HCT116 (cell line): ENCODE results near the gene HTRA3. TPM values are rescaled to one million over a fixed set of nuclear protein-coding genes. Genes with fewer than 3 reads are reported as not detected.

Experiments
- ATAC-seq: fragments of 200-7000 bp; cut with Tn5 transposase; 2 replicates; pipeline ENCODE4 v1.9.1; 2020; ENCODE audit warnings: mild to moderate bottlenecking, moderate library complexity
- BruUV-seq: library from RNA; stranded (reverse); fragments of 400-500 nt; replicated peaks from 2 replicates; lab custom pipeline; 2021; lab: Mats Ljungman, UMichigan
- CTCF ChIA-PET: fragments of 300-600 bp; sonication (Branson Sonifier 250); formaldehyde crosslinking; loops from one replicate; lab custom pipeline; 2021; ENCODE audit warnings: antibody characterized with exemption; lab: Charles Lee
- POLR2A ChIA-PET: fragments of 300-600, 350-600 bp; sonication (Branson Sonifier 250); formaldehyde crosslinking; loops from one replicate; lab custom pipeline; 2021; ENCODE audit warnings: antibody characterized with exemption; lab: Charles Lee
- RAD21 ChIA-PET, 2 experiments: fragments of 300-600 bp; sonication (Branson Sonifier 250); formaldehyde crosslinking; loops; one replicate each; lab custom pipeline; 2023; ENCODE audit warnings: low total read pairs in 2 of 2; ENCODE audit not compliant: uncharacterized antibody in 2 of 2, unreplicated experiment in 2 of 2, low non-redundant PET in 1 of 2; lab: Charles Lee
- DNase-seq: peaks from one replicate; pipeline ENCODE4 v3.0.0-alpha.2; 2010; ENCODE audit warnings: low read depth, low spot score
- H2AFZ ChIP-seq: fragments of 200-600 bp; shearing (Covaris generic), sonication (generic); 2 replicates; pipeline ENCODE4 v1.6.1; 2017; ENCODE audit warnings: low read depth, mixed run types, mixed read lengths, antibody characterized with exemption, low read length; ENCODE audit not compliant: poor library complexity, severe bottlenecking
- H3K27ac ChIP-seq: 2 replicates; pipeline ENCODE4 v1.5.1; 2012; ENCODE audit warnings: low read depth, low read length
- H3K27me3 ChIP-seq: fragments of 200-600 bp; sonication (generic); 2 replicates; pipeline ENCODE4 v1.6.1; 2016; ENCODE audit warnings: mixed run types, low read length, mixed read lengths; ENCODE audit not compliant: insufficient read depth
- H3K36me3 ChIP-seq, 2 experiments: fragments of 200-500 bp in 1 of 2; fragments of 200-600 bp in 1 of 2; sonication (Bioruptor generic) in 1 of 2; sonication (generic) in 1 of 2; 2 replicates each; pipeline versions ENCODE4 v1.5.1 to v1.6.1; 2014 to 2016; ENCODE audit warnings: low read length in 2 of 2, inconsistent platforms in 1 of 2, mixed read lengths in 1 of 2, mixed run types in 1 of 2; ENCODE audit not compliant: insufficient read depth in 2 of 2, control insufficient read depth in 1 of 2
- H3K4me1 ChIP-seq, 2 experiments: fragments of 200-600 bp in 1 of 2; sonication (generic) in 1 of 2; 2 replicates each; pipeline versions ENCODE4 v1.5.1 to v1.6.1; 2012 to 2017; ENCODE audit warnings: low read length in 2 of 2, inconsistent platforms in 1 of 2, mild to moderate bottlenecking in 1 of 2, mixed read lengths in 1 of 2, mixed run types in 1 of 2, moderate library complexity in 1 of 2; ENCODE audit not compliant: insufficient read depth in 2 of 2, control insufficient read depth in 1 of 2
- H3K4me2 ChIP-seq: fragments of 200-600 bp; sonication (generic); 2 replicates; pipeline ENCODE4 v1.6.1; 2017; ENCODE audit warnings: mixed run types, low read length, mixed read lengths
- H3K4me3 ChIP-seq, 2 experiments: fragments of 200-600 bp in 1 of 2; sonication (generic) in 1 of 2; replicated peaks in 1 of 2; 2 replicates each; pipeline ENCODE4 v1.5.1; 2011 to 2016; ENCODE audit warnings: low read length in 2 of 2, control low read depth in 1 of 2, low read depth in 1 of 2, mild to moderate bottlenecking in 1 of 2, mixed read lengths in 1 of 2, mixed run types in 1 of 2
- H3K79me2 ChIP-seq: fragments of 200-600 bp; sonication (generic); 2 replicates; pipeline ENCODE4 v1.6.1; 2017; ENCODE audit warnings: mild to moderate bottlenecking, mixed run types, low read length, moderate library complexity, mixed read lengths; ENCODE audit not compliant: insufficient read depth
- H3K9ac ChIP-seq: fragments of 200-600 bp; sonication (generic); 2 replicates; pipeline ENCODE4 v1.6.1; 2016; ENCODE audit warnings: low read length, mixed read lengths
- H3K9me2 ChIP-seq: fragments of 200-600 bp; sonication (generic), shearing (Covaris generic); 2 replicates; pipeline ENCODE4 v1.6.1; 2017; ENCODE audit warnings: mixed run types, mild to moderate bottlenecking, moderate library complexity; ENCODE audit not compliant: insufficient read depth
- H3K9me3 ChIP-seq, 2 experiments: fragments of 200-500 bp in 1 of 2; fragments of 200-600 bp in 1 of 2; sonication (Bioruptor generic) in 1 of 2; sonication (generic) in 1 of 2; 2 replicates each; pipeline ENCODE4 v1.6.1; 2014 to 2017; ENCODE audit warnings: low read length in 2 of 2, mixed read lengths in 2 of 2, inconsistent platforms in 1 of 2, low read depth in 1 of 2, mild to moderate bottlenecking in 1 of 2, mixed run types in 1 of 2, moderate library complexity in 1 of 2; ENCODE audit not compliant: control insufficient read depth in 1 of 2, insufficient read depth in 1 of 2
- H4K20me1 ChIP-seq: fragments of 200-600 bp; sonication (generic), shearing (Covaris generic); 2 replicates; pipeline ENCODE4 v1.6.1; 2017; ENCODE audit warnings: mixed run types, mild to moderate bottlenecking, moderate library complexity; ENCODE audit not compliant: insufficient read depth
- ELF1 ChIP-seq: IDR thresholded peaks from 2 replicates; pipeline ENCODE4 v1.6.1; 2012; ENCODE audit warnings: low read depth, borderline replicate concordance
- FOSL1 ChIP-seq: IDR thresholded peaks from 2 replicates; pipeline ENCODE4 v1.6.1; 2012; ENCODE audit warnings: low read depth
- JUND ChIP-seq: IDR thresholded peaks from 2 replicates; pipeline ENCODE4 v1.6.1; 2012
- POLR2A ChIP-seq: IDR thresholded peaks from 2 replicates; pipeline ENCODE4 v1.7.0; 2011; ENCODE audit warnings: borderline replicate concordance; ENCODE audit not compliant: insufficient read depth, insufficient read length; ENCODE audit errors: extremely low read depth
- RAD21 ChIP-seq: IDR thresholded peaks from 2 replicates; pipeline ENCODE4 v1.6.1; 2012; ENCODE audit warnings: low read depth, mild to moderate bottlenecking
- SIN3A ChIP-seq: IDR thresholded peaks from 2 replicates; pipeline ENCODE4 v1.6.1; 2012; ENCODE audit warnings: low read depth
- SRF ChIP-seq: IDR thresholded peaks from 2 replicates; pipeline ENCODE4 v1.6.1; 2012; ENCODE audit warnings: low read depth
- YY1 ChIP-seq: IDR thresholded peaks from 2 replicates; pipeline ENCODE4 v1.6.1; 2011; ENCODE audit warnings: low read length, low read depth, moderate library complexity, mild to moderate bottlenecking; ENCODE audit not compliant: insufficient replicate concordance; ENCODE audit errors: extremely low read depth
- ZFX ChIP-seq: fragments of 450-650 bp; IDR thresholded peaks from 2 replicates; pipeline ENCODE4 v1.6.1; 2017
- intact Hi-C: fragments of 100-400 bp; cut with micrococcal nuclease; formaldehyde crosslinking; loops from 2 replicates; pipeline ENCODE4 v1.10.0; 2022
- total RNA-seq: library from RNA; stranded (reverse); gene quantifications from one replicate; pipeline ENCODE4 v1.2.1, GENCODE V29; 2021; ENCODE audit not compliant: unreplicated experiment
- TF ChIP-seq, protein P1 (sequence below): IDR thresholded peaks from 2 replicates; pipeline ENCODE4 v1.6.1; 2012

Gene HTRA3
- total RNA-seq, 1 experiment from 2014 or later, result not detected

DNA sequence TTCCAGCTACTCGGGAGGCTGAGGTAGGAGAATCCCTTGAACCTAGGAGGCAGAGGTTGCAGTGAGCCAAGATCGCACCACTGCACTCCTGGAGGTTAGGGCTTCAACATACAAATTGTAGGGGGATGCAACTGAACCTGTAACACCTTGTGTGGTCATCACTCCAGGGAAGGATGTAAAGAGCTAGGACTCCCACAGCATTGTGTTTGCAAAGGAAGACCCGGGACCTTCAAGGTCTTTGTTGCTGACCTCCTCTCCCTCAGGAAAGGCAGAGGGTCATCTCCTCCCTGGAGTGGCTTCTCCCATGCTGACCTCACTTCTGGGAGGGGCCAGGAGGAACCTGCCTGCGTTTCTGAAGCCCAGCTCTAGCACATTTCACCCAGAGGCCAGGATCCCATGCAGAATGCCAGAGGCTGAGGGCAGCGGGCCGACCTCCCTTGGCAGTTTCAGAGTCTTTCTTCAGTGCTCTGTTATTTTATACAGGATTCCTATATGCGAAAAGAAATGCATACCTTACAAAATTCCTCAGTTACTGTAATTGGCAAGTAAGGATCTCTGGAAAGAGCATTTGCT, 80.2 kb downstream of the HTRA3 start:
- Histone ChIP-seq H3K4me2 (no peak overlapping the region), H3K4me3 (no peak overlapping the region), H3K9me2 (no peaks in the 10 kb centered on the region), H3K9ac (no peak overlapping the region), H3K36me3 (no peaks in the 10 kb centered on the region), H4K20me1 (no peaks in the 10 kb centered on the region), H2AFZ (no peak overlapping the region), H3K4me1 (peaks cover 0 to 7% of the 10 kb centered on the region in 2 experiments; a peak in 1 of 4 replicates), H3K79me2 (no peaks in the 10 kb centered on the region), H3K9me3 (no peaks in the 10 kb centered on the region), H3K27ac (no peak overlapping the region), H3K27me3 (no peaks in the 10 kb centered on the region)
- no TSS peak for BruUV-seq
- ChIA-PET RAD21 (no interaction called here), CTCF (no interaction called here), POLR2A (no interaction called here)
- intact Hi-C loops, result no loop called here
- 0 out of 2 replicates have a peak, but pooled peaks have one; percentile 34 for ATAC-seq
- no peak for DNase-seq
- TF ChIP-seq, protein P1, sequence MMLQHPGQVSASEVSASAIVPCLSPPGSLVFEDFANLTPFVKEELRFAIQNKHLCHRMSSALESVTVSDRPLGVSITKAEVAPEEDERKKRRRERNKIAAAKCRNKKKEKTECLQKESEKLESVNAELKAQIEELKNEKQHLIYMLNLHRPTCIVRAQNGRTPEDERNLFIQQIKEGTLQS, result no peak
- TF ChIP-seq ELF1 (no peak), SRF (no peak), FOSL1 (no peak), POLR2A (no peak), RAD21 (no peak), SIN3A (no peak)

DNA sequence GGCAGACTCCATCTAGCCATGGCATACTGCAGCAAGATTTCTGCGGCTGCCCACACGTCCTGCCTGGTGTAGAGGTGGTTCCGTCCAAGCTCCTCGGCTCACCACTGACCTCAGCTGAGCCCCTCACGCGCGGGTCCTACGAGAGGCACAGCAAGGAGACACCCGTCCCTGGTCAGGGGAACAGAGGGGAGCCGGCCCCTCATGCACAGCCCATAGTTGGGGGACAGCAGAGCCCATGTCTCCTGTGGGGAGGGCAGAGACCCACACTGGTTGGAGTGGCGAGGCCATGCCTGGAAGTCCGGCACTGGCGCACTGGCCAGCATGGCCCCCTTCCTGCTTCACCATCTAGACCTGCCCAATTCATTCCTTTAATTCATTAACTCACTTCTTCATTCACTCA, 80.8 kb downstream of the HTRA3 start:
- H3K9me2 ChIP-seq, result no peaks in the 10 kb centered on the region
- intact Hi-C loops, result no loop called here
- no peak overlapping the region for H3K4me3 ChIP-seq
- no peaks in the 10 kb centered on the region for H3K79me2 ChIP-seq
- no peak overlapping the region for H3K9ac ChIP-seq
- peaks cover 0 to 13% of the 10 kb centered on the region in 2 experiments; a peak in 2 of 4 replicates for H3K4me1 ChIP-seq
- no peaks in the 10 kb centered on the region for H4K20me1 ChIP-seq
- no peak for DNase-seq
- CTCF ChIA-PET, result no interaction called here
- no TSS peak for BruUV-seq
- POLR2A ChIA-PET, result no interaction called here
- no peaks in the 10 kb centered on the region for H3K27me3 ChIP-seq
- H3K4me2 ChIP-seq, result no peak overlapping the region
- H3K27ac ChIP-seq, result no peak overlapping the region
- no peak overlapping the region for H2AFZ ChIP-seq
- ATAC-seq, result no peak
- RAD21 ChIA-PET, result no interaction called here
- no peaks in the 10 kb centered on the region for H3K36me3 ChIP-seq
- TF ChIP-seq ELF1 (no peak), FOSL1 (no peak), JUND (no peak), ZFX (no peak), YY1 (no peak)
- no peaks in the 10 kb centered on the region for H3K9me3 ChIP-seq
